Colon (tissue), 2 donors: Measurements from ENCODE around the gene ANKRD12.
"Not testable (repeated sequence)": the region's sequence is repeated elsewhere in the genome, so short reads cannot be mapped to it uniquely, and the experiment has no call there.

Source experiments
- FAIRE-seq: peaks from 2 replicates; lab custom pipeline; 2012; peaks lifted over from hg19 to GRCh38; lab: Jason Lieb, UNC
- donor health status: control.
- donor health status: control.

The ANKRD12 gene

DNA sequence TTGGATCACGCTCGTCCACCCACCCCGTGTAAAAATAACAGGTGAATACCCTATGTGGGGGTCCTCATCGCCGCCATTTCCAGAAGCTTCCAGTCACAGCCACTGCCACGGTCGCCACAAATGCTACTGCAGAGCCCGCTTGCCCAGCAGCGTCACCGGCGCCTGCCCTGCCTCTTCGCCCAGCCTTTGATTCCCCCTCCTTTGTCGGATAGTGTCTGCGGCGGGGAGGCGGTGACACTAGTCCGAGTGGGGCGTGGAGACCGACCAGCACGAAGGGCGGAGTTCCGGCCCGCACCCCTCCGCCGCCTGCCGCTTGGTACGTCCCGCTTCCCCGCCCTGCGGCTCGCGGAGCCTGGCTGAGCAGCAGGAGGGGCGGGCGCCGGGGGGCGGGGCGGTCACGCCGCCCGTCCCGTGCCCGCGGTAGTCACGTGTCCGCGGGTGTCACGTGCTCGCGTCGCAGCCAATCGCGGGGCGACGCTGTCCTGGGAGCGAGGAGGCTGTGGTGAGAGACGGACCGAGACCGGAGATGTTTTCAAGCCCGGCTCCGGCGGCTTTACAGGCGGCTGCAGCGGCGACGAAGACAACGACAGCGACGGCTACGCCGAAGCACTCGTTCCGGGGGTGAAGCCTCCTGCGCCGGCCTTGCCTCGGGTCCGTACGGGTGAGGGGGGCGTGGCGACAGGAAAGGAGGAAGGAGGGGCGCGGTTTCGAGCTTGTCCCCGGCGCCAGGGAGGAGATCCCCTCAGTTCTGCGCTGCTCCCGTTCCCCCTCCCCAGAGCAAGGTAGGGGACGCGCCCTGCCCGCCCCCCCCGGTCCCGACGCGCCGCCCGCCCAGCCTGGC is at the start of gene ANKRD12:
ANKRD12 (plus strand) TSS at position 467 of the 841 bp plus-strand sequence. CDS start 45,652 bp downstream, outside the sequence.
- no peak for FAIRE-seq

DNA sequence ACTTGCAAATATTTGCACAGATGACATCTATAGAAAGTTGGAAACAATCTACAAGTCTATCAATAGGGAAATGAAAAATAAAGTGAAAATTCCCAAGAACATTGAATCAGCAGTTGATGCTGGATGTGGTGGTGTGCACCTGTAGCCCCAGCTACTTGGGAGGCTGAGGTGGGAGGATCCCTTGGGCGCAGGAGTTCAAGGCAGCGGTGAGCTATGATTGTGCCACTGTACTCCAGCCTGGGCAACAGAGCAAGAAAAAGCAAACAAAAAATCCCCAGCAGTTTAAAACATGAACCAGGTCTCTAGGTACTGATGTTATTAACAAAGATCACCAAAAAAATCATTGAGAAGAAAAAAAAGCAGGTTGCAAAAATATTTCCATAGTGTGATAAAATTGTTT is 49.4 kb upstream of the ANKRD12 start:
- FAIRE-seq: no peak

DNA sequence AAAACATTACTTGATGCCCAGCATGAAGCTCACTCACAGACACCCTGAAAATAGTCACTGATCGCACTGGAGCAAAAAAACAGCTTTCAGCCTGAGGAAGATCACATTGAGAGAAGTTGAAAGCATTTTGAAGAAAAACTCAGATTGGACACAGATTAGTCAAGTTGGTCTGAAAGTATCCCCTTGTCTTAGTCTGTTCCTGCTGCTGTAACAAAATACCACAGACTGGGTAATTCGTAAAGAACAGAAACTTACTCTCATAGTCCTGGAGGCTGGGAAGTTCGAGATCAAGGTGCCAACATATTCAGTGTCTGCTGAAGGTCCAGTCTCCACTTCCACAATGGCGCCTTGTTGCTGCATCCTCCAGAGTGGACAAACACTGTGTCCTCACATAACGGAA is 48.3 kb upstream of the ANKRD12 start:
- FAIRE-seq: no peak

- FAIRE-seq: not testable (repeated sequence)
Measured at GRCh38 chr18:9088727-9089126, 47.9 kb upstream of the ANKRD12 start.

- FAIRE-seq: no peak
Measured at GRCh38 chr18:9090578-9090977, 46.0 kb upstream of the ANKRD12 start.

GRCh38 chr18:9091066-9091476 is 45.5 kb upstream of the ANKRD12 start:
- no peak for FAIRE-seq

DNA sequence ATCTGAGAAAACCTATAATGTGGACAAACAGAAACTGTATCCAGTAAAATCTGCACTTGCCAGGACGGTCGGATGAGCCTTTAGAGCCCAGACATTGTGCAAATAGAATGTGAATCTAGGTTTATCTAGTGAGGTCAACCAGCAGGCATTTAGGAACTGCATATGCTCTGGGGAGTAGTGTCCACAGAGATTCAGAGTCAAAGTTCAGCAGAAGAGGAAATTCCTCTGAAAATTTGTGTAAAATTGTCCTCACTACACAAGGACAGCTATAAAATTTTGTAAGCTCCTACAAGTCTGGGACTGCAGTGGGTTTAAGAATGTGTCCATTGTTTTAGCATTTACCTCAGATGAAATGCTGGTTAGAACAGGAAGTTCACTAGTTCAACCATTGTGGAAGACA is 43.9 kb upstream of the ANKRD12 start:
- FAIRE-seq: no peak

DNA sequence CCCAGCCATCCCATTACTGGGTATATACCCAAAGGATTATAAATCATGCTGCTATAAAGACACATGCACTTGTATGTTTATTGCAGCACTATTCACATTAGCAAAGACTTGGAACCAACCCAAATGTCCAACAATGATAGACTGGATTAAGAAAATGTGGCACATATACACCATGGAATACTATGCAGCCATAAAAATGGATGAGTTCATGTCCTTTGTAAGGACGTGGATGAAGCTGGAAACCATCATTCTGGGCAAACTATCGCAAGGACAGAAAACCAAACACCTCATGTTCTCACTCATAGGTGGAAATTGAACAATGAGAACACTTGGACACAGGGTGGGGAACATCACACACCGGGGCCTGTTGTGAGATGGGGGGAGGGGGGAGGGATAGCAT is 43.5 kb upstream of the ANKRD12 start:
- FAIRE-seq: not testable (repeated sequence)

DNA sequence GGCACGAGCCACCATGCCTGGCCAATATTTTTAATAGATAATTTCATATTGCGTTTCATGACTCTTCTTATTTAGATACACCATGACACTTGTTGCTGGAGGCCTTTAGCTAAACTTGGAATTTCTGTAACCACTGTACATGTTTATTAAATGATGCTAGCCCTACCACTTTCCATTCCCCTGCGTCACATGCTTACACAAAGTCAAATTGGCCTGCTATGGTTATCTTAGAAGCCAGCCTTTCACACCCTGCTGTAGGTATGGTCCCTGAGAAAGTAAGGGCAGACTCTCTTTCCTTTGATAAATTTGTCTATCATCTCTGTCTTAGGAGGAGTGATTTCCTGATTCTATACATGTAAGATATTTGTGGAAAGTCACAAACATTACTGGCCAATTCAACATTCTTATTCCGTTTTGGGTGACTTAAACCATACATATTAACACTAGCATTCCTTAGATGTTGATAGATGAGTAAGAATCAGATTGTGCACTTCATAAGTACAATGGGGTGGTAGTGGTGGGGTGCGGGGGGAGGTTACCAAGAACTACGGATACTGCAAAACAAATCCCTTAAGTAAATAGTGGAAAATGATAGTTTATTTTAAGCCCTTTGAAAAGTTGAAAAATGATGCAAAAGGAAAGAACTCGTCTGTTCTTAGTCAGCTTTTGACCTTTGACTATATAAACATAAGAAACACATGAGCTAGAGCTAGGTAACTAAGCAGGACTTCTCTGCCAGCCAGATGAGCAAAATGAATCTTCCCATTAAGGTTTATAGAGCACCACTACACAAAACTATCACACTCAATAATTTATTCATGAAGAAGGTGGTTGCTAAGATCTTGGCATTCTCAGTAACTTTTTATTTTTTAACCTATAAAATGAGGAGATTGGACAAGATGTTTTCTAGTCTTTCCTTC is 42.0 kb upstream of the ANKRD12 start:
- FAIRE-seq: no peak

GRCh38 chr18:9095297-9096006 is 41.1 kb upstream of the ANKRD12 start:
- FAIRE-seq: no peak

DNA sequence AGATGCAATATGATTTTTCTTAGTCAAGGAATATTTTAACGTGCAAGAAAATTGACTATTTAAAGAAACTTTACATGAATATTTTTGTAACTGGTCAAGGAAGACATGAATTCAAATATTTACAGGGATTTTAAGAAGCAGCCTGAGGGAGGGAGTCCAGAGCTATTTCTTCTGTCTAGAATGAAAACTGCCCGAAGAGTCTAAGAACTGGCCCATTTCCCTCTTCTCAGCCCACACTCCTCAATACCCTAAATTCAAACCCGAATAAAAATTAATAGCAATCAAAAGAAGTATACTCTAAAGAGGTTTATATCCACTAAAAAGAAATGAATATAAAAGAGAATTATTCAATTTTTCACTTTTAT is 40.6 kb upstream of the ANKRD12 start:
- no peak for FAIRE-seq

DNA sequence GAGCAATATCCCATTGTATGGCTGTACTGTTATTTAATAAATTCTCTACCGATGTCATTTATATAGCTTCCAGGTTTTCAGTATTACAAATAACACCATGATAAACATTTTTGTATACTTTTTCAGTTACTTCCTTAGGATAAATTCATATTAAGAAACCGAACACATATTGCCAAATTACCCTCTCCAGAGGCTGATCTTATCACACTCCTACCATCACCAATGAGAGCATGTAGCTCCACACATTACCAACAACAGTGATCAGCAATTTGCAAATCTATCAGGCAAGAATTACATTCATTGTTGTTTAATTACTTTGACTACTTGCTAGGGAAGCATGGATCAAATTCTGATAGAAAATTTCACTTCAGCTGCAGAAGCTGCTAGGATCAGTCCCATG is 39.9 kb upstream of the ANKRD12 start:
- no peak for FAIRE-seq

GRCh38 chr18:9097349-9097748 is 39.2 kb upstream of the ANKRD12 start:
- no peak for FAIRE-seq

DNA sequence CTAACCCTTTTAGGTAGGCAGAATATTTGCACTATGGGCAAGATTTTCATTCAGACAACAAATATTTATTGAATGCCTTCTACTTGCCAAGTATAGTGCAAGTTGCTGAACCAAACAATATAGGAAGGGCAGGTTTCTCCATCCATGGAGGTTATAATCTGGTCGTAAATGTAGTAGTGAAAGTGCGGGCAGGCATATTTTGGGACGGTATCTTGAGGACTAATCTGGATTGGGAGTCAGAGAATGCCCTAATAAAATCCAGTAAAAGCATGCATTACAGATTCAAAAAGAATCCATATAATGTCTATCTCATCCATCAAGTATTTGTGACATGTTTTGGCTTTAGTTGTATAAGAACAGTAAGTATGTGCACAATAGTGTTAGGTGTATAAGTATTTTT is 35.8 kb upstream of the ANKRD12 start:
- FAIRE-seq: no peak

DNA sequence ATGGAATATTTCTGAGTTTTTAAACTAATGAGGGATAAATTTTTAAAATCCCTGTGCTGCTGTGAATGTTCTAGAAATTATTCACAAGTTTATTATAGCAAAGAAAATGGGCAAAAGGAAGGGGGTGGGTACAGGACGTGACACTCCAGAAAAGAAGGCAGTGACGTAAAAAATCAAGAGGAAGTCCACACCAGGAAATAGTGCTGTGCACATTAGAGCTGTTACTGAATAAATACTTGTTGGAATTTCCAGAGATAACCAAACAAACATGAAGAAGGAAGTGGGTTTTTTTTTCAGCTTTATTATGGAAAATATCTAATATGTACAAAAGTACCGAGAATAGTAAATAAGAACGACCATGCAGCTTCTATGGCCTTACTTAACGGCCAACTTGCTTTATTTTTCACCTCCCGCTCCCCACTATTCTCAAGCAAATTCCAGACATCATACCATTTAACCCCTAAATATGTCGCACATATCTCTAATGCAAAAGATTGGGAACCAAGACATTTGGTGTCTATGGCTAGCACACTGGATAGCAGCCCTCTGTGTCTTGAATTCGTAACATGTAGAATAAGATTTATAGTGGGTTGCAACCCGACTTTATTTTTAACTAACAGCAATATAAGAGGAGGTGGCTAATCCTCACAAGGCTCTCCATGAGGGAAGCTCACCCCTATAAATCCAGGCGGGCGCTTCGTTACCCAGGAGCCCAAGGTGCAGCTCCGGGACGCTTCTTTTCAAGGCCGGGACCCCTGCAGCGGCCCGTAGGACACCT is 34.7 kb upstream of the ANKRD12 start:
- FAIRE-seq: peak; percentile 77

DNA sequence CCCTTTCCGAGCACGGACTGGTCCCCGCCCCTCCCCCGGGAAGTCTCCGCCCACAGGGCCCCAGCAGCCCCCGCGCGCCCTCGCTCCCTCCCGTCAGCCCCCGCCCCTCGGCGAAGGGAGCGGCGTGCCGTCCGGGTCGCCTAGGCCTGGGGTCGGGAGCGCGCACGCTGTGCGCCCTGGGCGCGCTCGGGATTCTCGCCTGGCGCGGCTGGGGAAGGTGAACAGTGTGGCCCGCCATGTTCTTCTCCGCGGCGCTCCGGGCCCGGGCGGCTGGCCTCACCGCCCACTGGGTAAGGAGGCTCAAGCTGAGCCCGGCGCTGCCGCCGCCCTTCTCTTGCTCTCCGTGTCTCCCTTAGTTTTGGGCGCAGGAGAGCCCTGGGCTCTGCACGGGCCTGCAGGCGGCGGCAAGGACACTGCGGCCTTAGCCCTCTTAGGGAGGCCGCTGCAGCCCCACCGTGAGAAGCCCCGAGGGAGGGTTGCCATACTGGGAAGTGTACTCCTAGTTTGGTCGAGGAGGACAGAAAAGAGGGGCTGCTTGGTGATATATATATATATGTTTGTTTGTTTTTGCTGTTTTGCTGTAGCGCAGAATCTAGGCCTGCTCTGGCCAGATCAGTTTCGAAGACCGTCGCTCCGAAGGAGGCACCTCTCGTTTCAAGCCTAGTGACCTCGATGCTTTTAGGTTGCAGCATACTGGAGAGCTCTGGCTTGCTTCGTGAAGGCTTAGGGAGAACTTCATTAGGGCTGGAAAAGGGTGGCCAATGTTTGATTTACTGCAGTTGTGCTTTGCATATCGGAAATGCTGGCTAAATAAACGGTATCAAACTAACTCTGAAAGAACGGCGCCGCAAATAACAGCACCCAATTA is 33.8 kb upstream of the ANKRD12 start, which contains the start of gene NDUFV2:
NDUFV2 (plus strand) TSS at position 192 of the 868 bp plus-strand sequence; CDS start at position 237, 45 bp downstream.
- FAIRE-seq: no peak

GRCh38 chr18:9103376-9103873 is 33.2 kb upstream of the ANKRD12 start:
- FAIRE-seq: no peak

- no peak for FAIRE-seq
Measured at GRCh38 chr18:9104244-9104901, 32.2 kb upstream of the ANKRD12 start.

GRCh38 chr18:9105420-9105819 is 31.2 kb upstream of the ANKRD12 start:
- no peak for FAIRE-seq

GRCh38 chr18:9106094-9106493 is 30.5 kb upstream of the ANKRD12 start:
- no peak for FAIRE-seq
